PC-3 (cell line): Measurements from ENCODE around the gene SMAD3. TPM values are rescaled to one million over a fixed set of nuclear protein-coding genes. Genes with fewer than 3 reads are reported as not detected.

Experiments used
- ATAC-seq: fragments of 200-7000 bp; cut with Tn5 transposase; 2 replicates; pipeline ENCODE4 v1.9.1; 2020; ENCODE audit warnings: mild to moderate bottlenecking, moderate library complexity
- BruUV-seq: library from RNA; stranded (reverse); fragments of 400-500 nt; replicated peaks from 2 replicates; lab custom pipeline; 2021; lab: Mats Ljungman, UMichigan
- CTCF ChIA-PET: fragments of 300-600 bp; sonication (Branson Sonifier 250); formaldehyde crosslinking; loops from one replicate; lab custom pipeline; 2022; ENCODE audit warnings: antibody characterized with exemption; lab: Charles Lee
- POLR2A ChIA-PET: fragments of 300-600 bp; sonication (Branson Sonifier 250); formaldehyde crosslinking; loops from one replicate; lab custom pipeline; 2022; ENCODE audit warnings: antibody characterized with exemption; ENCODE audit not compliant: unreplicated experiment; lab: Charles Lee
- DNase-seq: peaks from one replicate; pipeline ENCODE4 v3.0.0-alpha.2; 2015
- H2AFZ ChIP-seq: fragments of 300-600 bp; sonication (generic); 2 replicates; pipeline ENCODE4 v1.6.0; 2016; ENCODE audit warnings: antibody characterized with exemption, low read length
- H3F3A ChIP-seq: fragments of 300-600 bp; sonication (generic); one replicate; pipeline ENCODE4 v1.6.0; 2017; ENCODE audit warnings: antibody characterized with exemption, low read length, control low read depth, mild to moderate bottlenecking; ENCODE audit not compliant: unreplicated experiment
- H3K27ac ChIP-seq: fragments of 300-600 bp; sonication (generic); 2 replicates; pipeline ENCODE4 v1.5.1; 2016; ENCODE audit warnings: mild to moderate bottlenecking, low read length
- H3K27me3 ChIP-seq: fragments of 300-600 bp; sonication (generic); 2 replicates; pipeline ENCODE4 v1.6.1; 2016; ENCODE audit warnings: low read length, mixed read lengths
- H3K36me3 ChIP-seq: fragments of 300-600 bp; sonication (generic); 2 replicates; pipeline ENCODE4 v1.6.1; 2016; ENCODE audit warnings: low read depth, mixed run types, low read length, mixed read lengths
- H3K4me1 ChIP-seq: fragments of 300-600 bp; sonication (generic); 2 replicates; pipeline ENCODE4 v1.5.1; 2016; ENCODE audit warnings: low read length; ENCODE audit not compliant: insufficient read depth
- H3K4me2 ChIP-seq: fragments of 300-600 bp; sonication (generic); 2 replicates; pipeline ENCODE4 v1.6.0; 2016; ENCODE audit warnings: low read length
- H3K4me3 ChIP-seq: fragments of 300-600 bp; sonication (generic); 2 replicates; pipeline ENCODE4 v1.5.1; 2016; ENCODE audit warnings: mild to moderate bottlenecking, low read length, mixed read lengths
- H3K79me2 ChIP-seq: fragments of 300-600 bp; sonication (generic); 2 replicates; pipeline ENCODE4 v1.6.1; 2017; ENCODE audit warnings: low read length, mixed read lengths
- H3K9ac ChIP-seq: fragments of 300-600 bp; sonication (generic); 2 replicates; pipeline ENCODE4 v1.6.0; 2016; ENCODE audit warnings: mild to moderate bottlenecking, low read length
- H3K9me2 ChIP-seq: fragments of 300-600 bp; sonication (generic); replicated peaks from 2 replicates; pipeline ENCODE4 v1.6.1; 2016; ENCODE audit warnings: mixed run types, low read length, mixed read lengths
- H3K9me3 ChIP-seq: fragments of 300-600 bp; sonication (generic); 2 replicates; pipeline ENCODE4 v1.6.1; 2016; ENCODE audit warnings: low read length, mixed read lengths
- H4K20me1 ChIP-seq: fragments of 300-600 bp; sonication (generic); 2 replicates; pipeline ENCODE4 v1.6.1; 2016; ENCODE audit warnings: low read length, mixed read lengths
- CTCF ChIP-seq: fragments of 300-600 bp; sonication (generic); conservative IDR thresholded peaks from 2 replicates; pipeline ENCODE4 v1.5.1; 2017; ENCODE audit warnings: antibody characterized with exemption, low read depth, mild to moderate bottlenecking, low read length
- EZH2 ChIP-seq: fragments of 300-600 bp; sonication (generic); IDR thresholded peaks from one replicate; pipeline ENCODE4 v1.6.1; 2017; ENCODE audit warnings: antibody characterized with exemption, mild to moderate bottlenecking, low read length; ENCODE audit not compliant: unreplicated experiment
- EZH2phosphoT487 ChIP-seq: fragments of 300-600 bp; sonication (generic); IDR thresholded peaks from 2 replicates; pipeline ENCODE4 v1.6.1; 2018; ENCODE audit warnings: mild to moderate bottlenecking, antibody characterized with exemption, low read length, borderline replicate concordance
- intact Hi-C: fragments of 100-400 bp; cut with micrococcal nuclease; formaldehyde crosslinking; loops from 2 replicates; pipeline ENCODE4 v1.9.0; 2023
- total RNA-seq: library from RNA; depleted of rRNA; stranded (reverse); fragments of >200 nt; gene quantifications from 2 replicates; pipeline ENCODE4 v1.2.3, GENCODE V29; 2014

Gene SMAD3
- total RNA-seq, 1 experiment from 2014 or later = 75.6 TPM

DNA sequence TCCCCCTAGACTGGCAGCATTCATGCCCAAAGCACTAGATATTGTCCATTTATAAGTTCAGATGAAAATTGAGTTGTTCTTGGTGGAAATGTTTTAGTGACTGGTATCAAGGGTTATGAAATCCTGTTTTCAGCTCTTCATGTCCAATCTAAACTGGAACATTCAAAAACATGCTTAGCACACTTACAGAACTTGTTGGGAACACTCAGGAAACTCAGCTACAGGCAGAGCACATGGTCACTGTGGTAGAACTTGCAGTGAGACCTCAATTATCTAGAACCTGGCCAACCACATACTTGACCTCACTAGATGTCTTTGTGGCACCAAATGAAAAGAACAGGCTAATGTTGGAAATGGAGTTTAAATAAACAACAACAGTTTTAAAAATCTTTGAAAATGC lies 88.8 kb downstream of the SMAD3 start:
- Histone ChIP-seq H3K9ac (no peak overlapping the region), H3K36me3 (peaks cover 50% of the 10 kb centered on the region), H2AFZ (no peak overlapping the region), H3F3A (no peaks in the 10 kb centered on the region), H3K79me2 (peaks cover 90% of the 10 kb centered on the region), H3K9me2 (no peaks in the 10 kb centered on the region), H3K4me3 (no peak overlapping the region), H3K9me3 (no peaks in the 10 kb centered on the region), H3K4me2 (no peak overlapping the region), H3K27me3 (no peaks in the 10 kb centered on the region), H4K20me1 (no peaks in the 10 kb centered on the region), H3K4me1 (peaks cover 23% of the 10 kb centered on the region), H3K27ac (0 out of 2 replicates have a peak overlapping the region, but pooled peaks have one; percentile 23)
- intact Hi-C loops = no loop called here
- no TSS peak for BruUV-seq
- CTCF ChIA-PET = no interaction called here
- no peak for DNase-seq
- ATAC-seq = no peak
- TF ChIP-seq EZH2phosphoT487 (no peak), CTCF (no peak), EZH2 (no peak)
- POLR2A ChIA-PET = interaction anchor here (0.6 kb wide), 1 partner anchor 21 kb away, joined by 3 read pairs; no protein-coding TSS in a partner anchor

DNA sequence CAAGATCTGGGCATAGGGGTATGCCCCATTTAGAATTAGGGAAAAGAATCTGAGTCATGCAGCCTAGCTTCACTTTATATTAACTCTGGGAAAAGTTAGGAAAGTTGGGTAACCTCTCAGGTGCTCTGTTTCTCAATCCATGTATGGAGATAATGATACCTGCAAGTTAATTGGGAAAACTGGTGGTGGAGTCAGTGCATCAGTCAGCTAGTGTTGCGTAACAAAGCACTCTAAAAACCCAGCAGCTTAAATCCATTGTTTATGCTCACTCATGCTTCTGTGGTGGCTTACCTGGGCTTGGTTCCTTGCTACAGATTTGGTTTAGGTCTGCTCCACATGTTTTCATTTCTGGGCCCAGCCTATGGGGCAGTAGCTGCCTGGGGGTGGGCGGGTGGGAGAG lies 91.0 kb downstream of the SMAD3 start:
- intact Hi-C loops = no loop called here
- H3K4me3 ChIP-seq = no peak overlapping the region
- no peaks in the 10 kb centered on the region for H3F3A ChIP-seq
- CTCF ChIA-PET = no interaction called here
- no peak overlapping the region for H3K9ac ChIP-seq
- H2AFZ ChIP-seq = no peak overlapping the region
- ATAC-seq (no peak), DNase-seq (peak; percentile 31)
- H3K9me2 ChIP-seq = no peaks in the 10 kb centered on the region
- peaks cover 98% of the 10 kb centered on the region for H3K79me2 ChIP-seq
- no peak overlapping the region for H3K4me2 ChIP-seq
- TF ChIP-seq EZH2 = no peak
- TF ChIP-seq EZH2phosphoT487 = no peak
- no peak for TF ChIP-seq CTCF
- H4K20me1 ChIP-seq = no peaks in the 10 kb centered on the region
- 0 out of 2 replicates have a peak overlapping the region, but pooled peaks have one; percentile 11 for H3K27ac ChIP-seq
- H3K9me3 ChIP-seq = no peaks in the 10 kb centered on the region
- H3K27me3 ChIP-seq = no peaks in the 10 kb centered on the region
- no TSS peak for BruUV-seq
- POLR2A ChIA-PET = no interaction called here
- peaks cover 50% of the 10 kb centered on the region for H3K36me3 ChIP-seq
- peaks cover 9% of the 10 kb centered on the region; the same call in 1 of the 2 replicates for H3K4me1 ChIP-seq

DNA sequence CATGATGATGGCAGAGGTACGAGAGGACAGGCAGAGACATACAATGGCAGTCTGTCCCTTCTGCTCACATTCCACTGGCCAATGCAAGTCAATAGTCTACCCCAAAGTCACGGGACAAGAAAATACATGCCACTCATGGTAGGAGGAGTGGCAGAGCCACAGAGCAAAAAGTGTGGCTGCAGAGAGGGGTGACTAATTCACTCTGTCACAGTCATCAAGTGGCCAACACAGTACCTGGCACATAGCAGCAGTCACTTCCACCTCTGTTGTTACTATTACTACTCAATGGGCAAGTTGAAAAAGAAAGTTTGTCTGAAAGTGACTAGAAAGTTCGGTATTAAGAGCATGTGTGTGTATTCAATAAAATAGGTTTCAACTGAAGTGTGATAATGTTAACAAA lies 91.4 kb downstream of the SMAD3 start:
- ATAC-seq = no peak
- peaks cover 50% of the 10 kb centered on the region for H3K36me3 ChIP-seq
- H3K9ac ChIP-seq = no peak overlapping the region
- H3K27me3 ChIP-seq = no peaks in the 10 kb centered on the region
- H3K4me3 ChIP-seq = no peak overlapping the region
- H3K9me3 ChIP-seq = no peaks in the 10 kb centered on the region
- H3K4me1 ChIP-seq = peaks cover 6% of the 10 kb centered on the region; the same call in 1 of the 2 replicates
- H3K27ac ChIP-seq = no peak overlapping the region; the same call in 1 of the 2 replicates
- H3F3A ChIP-seq = no peaks in the 10 kb centered on the region
- no peak for DNase-seq
- POLR2A ChIA-PET = no interaction called here
- no peaks in the 10 kb centered on the region for H4K20me1 ChIP-seq
- BruUV-seq = no TSS peak
- CTCF ChIA-PET = no interaction called here
- intact Hi-C loops = no loop called here
- TF ChIP-seq CTCF = no peak
- TF ChIP-seq EZH2phosphoT487 = no peak
- TF ChIP-seq EZH2 = no peak
- no peak overlapping the region for H3K4me2 ChIP-seq
- peaks cover 98% of the 10 kb centered on the region for H3K79me2 ChIP-seq
- H3K9me2 ChIP-seq = no peaks in the 10 kb centered on the region
- no peak overlapping the region for H2AFZ ChIP-seq
